NOMO-1 treated with DMSO at 0.1 percent for 48 hours (cell line): Measurements from ENCODE around the gene PIGM.
"Not testable (repeated sequence)": the region's sequence is repeated elsewhere in the genome, so short reads cannot be mapped to it uniquely, and the experiment has no call there.

Experiments used
- DNase-seq: peaks from one replicate; lab custom pipeline; 2025; ENCODE audit not compliant: unreplicated experiment; lab: John Stamatoyannopoulos, UW

PIGM gene

GRCh38 chr1:160061369-160062229 lies 29.8 kb upstream of the PIGM start:
- no peak for DNase-seq

DNA sequence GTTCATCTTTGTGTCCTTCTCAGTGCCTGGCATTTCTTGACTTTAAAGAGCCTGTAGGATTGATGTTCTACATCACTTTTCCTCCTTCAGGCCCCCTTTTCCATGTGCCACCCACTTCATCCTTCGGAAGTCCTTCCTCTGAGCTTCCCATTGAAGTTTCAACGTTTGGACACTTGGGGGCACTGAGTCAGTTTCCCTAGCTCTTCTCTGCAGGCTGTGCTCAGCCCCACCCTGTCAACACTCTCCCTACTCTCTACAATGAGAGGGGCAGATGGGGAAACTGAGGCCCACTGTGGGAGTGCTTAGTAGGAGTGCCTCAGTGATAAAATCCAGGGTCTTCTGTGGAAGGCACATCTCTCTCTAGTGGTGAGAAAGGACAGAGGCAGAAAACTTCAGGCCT lies 26.3 kb upstream of the PIGM start:
- DNase-seq = no peak

DNA sequence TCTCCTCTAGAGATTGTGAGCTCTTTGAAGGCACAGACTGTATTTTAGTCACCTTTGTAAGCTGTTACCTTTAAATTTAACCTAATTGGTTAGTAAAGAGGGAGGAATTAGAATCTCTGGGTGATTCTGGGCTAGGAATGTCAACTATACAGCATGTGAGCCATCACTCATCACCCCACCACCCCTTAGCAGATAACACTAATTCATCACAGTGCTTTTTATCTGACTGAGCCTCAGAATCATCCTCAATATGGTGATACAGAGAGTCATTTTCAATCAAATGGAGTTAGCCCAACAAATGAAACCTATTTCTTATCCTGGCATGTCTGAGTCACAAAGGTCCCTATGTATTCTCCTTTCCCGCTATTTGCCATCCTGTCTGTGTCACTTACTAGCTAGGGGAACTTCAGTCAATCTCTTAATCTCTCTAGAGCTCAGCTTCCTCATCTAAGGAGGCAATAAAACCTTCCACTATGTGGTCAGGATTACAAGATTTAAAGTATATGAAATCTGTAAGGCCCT lies 24.9 kb upstream of the PIGM start:
- DNase-seq = peak; percentile 34

DNA sequence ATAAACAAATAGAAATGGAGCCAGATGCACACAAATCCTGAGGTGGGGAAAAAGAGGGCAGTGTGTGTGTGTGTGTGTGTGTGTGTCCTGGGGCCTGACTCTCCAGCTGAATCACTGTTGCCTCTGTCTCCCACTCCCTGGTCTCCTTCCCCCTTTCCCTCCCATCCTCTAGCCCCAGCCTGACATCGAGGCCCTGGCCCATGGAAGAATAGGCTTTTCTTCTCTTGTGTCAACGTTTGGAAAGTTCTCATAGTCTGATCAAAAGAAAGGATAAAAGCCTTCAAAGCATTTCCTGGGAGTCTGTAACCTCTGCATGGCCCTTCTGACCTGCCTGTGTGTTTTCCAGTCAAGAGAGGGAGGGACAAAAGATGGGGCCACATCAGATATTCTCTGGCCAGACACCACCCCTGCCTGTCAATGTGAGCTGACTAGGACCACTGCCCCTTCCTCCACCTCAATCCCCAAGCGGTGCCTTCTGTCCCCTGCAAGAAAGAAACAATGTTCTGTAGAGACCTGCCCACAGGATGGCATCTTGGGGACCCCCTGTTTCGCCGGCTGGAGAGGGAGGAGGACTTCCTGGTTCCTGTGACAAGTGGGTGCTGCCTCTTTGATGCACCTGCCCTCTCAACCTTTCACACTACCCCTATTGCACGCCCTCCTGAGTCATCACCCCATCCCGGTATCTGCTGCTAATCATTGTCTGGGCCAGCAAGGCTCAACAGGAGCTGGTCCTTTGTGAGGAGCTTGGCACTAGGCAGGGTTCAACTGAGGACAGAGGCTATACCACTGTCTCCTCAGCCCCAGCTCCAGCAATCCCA lies 22.0 kb upstream of the PIGM start:
- DNase-seq = no peak

GRCh38 chr1:160052936-160053335 lies 21.1 kb upstream of the PIGM start:
- DNase-seq = no peak

DNA sequence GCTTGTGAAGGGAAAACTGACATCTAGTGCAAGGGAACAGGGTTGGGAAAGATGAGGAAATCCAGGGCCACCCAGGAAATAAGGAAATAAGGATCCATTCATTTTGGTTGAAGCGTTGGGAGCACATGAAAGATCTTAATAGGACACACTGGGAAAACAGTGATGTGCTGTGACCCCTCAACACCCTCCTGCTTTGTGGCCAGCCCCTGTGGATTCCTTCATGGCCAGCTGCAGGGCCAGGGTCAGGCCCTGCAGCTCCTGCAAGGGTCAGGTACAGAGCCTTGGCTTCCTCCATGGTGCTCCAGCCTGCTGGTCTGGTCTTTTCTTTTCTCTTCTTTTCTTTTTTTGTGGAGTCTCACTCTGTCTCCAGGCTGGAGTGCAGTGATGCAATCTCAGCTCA lies 18.8 kb upstream of the PIGM start:
- DNase-seq = no peak

DNA sequence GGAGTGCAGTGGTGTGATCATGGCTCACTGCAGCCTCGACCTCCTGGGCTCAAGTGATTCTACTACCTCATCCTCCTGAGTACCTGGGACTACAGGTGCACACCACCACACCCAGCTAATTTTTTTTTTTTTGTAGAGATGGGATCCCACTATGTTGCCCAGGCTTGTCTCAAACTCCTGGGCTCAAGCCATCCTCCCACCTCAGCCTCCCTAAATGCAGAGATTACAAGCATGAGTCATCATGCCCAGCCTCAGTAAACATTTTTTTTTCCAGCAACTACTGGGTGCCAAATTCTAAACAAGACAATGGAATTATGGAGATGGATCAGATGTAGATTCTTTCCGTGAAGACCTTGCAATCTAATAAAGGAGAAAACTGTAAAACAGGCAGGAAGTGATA lies 18.4 kb upstream of the PIGM start:
- not testable (repeated sequence) for DNase-seq

- DNase-seq = no peak
Measured at GRCh38 chr1:160049101-160049500, 17.3 kb upstream of the PIGM start.

DNA sequence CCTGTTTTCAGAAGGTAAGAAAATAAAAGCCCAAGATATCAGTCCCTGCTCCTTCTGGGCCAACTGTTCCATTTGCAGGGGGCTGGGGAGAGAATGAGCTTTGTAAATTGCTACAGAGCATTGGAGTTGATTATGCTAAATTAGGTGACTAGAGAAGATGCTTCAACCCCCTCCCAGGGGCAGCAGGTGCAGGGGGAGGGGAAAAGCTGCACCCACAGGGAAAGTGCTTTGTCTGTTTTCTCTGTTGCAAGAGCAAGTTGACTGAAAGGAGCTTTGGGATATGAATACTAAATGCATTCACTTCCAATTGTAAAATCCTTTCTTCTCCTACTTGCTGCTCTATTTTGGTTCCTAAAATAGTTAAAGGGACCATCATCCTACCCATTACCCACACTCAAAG lies 16.5 kb upstream of the PIGM start:
- no peak for DNase-seq

DNA sequence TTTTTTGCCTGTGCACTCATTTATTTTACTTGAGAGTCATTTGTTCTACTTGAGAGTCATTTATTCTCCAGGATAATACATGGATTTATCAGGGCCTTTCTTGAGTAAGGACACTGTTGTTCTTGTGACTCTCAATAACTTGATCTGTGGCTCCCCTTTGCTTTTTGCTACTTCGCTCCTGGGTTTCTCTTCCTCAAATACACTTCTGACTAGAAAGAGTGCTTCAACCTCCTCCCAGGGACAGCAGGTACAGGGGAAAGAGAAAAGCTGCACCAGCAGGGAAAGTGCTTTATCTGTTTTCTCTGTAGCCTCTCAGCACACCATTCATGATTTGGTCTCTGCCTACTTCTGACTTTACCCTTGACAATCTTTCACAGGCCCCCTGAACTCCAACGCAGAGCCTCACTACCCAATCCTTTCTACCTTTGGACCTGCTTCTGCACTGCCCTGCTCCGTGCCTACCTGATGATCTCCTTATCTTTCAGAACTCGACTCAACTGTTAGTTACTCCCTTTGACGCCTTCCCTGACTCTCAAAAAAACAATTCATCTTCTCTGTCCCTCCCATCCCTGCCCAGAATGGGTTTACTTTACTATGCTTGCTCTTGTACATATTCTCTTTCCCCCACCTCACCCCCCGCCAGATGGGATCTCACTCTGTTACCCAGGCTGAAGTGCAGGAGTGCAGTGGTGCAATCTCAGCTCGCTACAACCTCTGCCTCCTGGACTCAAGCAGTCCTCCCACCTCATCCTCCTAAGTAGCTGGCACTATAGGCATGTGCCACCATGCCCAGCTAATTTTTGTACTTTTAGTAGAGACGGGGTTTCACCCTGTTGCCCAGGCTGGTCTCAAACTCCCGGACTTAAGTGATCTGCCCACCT lies 15.6 kb upstream of the PIGM start:
- DNase-seq = peak; percentile 48

DNA sequence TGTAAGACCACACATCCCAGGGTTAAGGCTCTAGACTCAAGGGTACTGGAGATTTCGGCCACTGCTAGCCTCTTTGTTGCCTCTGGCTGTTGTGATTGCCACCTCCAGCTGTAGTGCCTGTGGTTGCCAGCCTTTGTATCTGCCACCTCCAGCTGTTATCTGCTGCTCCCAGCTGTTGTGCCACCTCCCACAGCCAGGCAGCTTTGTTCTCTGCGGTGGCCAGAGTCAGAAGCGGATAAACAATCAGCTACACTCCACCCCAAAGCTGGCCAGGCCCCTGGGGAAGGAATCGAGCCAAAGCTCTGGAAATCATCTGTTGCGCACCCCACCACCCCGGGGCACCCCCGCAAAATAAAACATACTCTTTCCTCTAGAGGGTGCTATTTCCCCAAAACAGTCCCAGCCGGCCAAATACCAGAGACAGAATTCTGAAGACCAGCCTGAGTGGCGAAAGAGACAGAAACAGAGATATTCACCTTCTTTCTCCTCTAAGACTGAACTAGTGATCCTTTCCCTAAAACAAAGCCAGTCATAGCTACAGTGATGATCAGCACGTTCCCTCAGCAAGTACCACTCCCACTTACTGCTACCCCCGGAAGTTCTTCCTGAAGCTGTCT lies 14.8 kb upstream of the PIGM start:
- DNase-seq = peak; percentile 42

DNA sequence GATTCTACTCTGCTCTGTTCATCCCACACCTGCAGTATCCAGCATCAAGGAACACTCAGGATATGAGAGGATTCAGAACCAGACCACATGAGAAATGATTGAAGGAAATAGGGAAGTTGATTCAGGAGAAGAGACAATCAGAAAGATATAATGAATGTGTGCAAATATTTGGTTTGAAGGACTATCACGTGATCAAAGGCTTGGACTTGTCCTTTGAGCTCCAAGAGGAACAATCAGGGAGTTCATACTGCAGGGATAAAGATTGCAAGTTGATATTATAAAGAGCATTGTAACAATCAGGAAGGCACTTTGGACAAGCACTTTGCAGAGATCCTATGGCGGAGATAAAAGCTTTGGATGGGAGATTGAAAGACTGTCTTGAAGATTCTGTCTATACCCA lies 13.9 kb upstream of the PIGM start:
- no peak for DNase-seq

DNA sequence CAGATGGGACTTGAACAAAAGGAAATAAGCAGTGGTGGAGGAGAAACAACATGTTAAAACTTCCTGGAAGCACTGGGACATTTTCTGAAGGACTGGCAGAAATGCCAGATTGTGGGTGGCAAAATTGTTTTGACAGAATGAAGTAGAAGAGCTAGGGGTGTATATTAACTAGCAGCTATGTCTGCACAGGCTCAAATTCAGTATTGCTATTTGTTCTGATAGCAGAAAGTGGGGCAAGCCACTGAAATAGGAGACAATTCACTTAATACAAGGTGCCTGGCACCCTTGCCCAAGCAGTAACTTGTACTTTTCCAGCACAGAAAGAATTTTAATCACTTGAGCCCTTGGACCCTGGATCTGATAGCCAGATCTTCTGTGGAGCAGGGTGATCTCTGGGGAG lies 11.8 kb upstream of the PIGM start:
- no peak for DNase-seq

- no peak for DNase-seq
Measured at GRCh38 chr1:160040476-160040875, 8.7 kb upstream of the PIGM start.

- peak; percentile 22 for DNase-seq
Measured at GRCh38 chr1:160032165-160032820, 503 bp upstream of the PIGM start.

GRCh38 chr1:160030657-160031364 lies 979 bp downstream of the PIGM start:
- DNase-seq = peak; percentile 3

- DNase-seq = no peak
Measured at GRCh38 chr1:160028426-160028825, 3.4 kb downstream of the PIGM start.

DNA sequence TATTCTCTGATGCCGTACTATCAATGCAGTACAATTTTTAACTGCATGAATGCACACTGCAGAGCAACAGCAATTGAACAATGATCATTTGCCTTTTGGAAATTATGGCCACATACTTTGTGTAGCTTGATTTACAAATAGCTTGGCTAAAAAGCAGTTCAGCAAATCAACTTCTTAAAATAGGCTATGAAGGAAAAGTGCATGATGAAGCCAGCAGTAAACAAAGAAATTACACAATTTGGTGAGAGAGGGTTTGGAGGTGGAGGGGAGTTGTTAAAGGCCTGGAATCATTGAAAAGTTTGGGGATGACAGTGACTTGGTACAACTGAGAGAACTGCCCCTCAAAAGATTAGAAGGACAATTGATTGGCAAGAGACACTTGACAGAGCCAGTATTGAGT lies 6.5 kb downstream of the PIGM start:
- no peak for DNase-seq

GRCh38 chr1:160024195-160024905 lies 7.4 kb downstream of the PIGM start:
- no peak for DNase-seq
